ENCODE data around the gene SEC31A. TPM values are rescaled to one million over a fixed set of nuclear protein-coding genes. Genes with fewer than 3 reads are reported as not detected.
"Not testable (repeated sequence)": the region's sequence is repeated elsewhere in the genome, so short reads cannot be mapped to it uniquely, and the experiment has no call there.

The SEC31A gene
- polyA plus RNA-seq, 3 donors: 74.8 to 120 (median 107) TPM

DNA sequence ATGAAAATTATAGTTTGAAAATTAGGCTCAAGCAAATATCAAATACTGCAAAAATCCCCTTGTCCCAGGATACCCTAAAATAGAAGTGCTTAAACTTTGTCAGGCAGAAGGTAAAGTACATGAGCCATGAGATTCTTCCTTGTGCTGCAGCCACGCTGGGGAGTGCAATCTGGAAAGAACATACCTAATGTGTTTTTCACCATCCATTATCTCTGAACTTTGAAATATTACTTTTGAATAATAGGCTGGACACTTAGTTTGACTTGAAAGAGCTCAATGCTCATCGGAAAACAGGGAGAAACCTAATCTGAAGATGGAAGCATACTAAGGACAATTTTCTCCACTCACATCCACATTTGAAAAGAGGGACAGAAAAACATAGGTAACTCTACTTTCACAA is 28.4 kb upstream of the SEC31A start:
- Histone ChIP-seq H3K79me2 (ENCODE audit: insufficient read depth, low read length) (no peaks in the 10 kb centered on the region), H3K27ac (ENCODE audit: low read depth in 1 of 2, low read length in 2 of 2) (no peak overlapping the region), H3K4me1 (ENCODE audit: control insufficient read depth in 1 of 2, insufficient read depth in 2 of 2, low read length in 2 of 2) (no peaks in the 10 kb centered on the region), H3K27me3 (ENCODE audit: control insufficient read depth in 2 of 2, insufficient read depth in 2 of 2, low read length in 2 of 2) (no peaks in the 10 kb centered on the region), H4K20me1 (ENCODE audit: insufficient read depth, low read length) (no peaks in the 10 kb centered on the region), H3K9me3 (replicated peaks in 1 of 2; ENCODE audit: control insufficient read depth in 1 of 2, insufficient read depth in 1 of 2, low read length in 2 of 2) (no peaks in the 10 kb centered on the region), H3K36me3 (replicated peaks in 1 of 2; ENCODE audit: control insufficient read depth in 1 of 2, insufficient read depth in 2 of 2, low read length in 2 of 2) (peaks cover 5 to 26% of the 10 kb centered on the region in 2 donors), H2AFZ (ENCODE audit: insufficient read depth, low read depth, low read length, poor library complexity, severe bottlenecking) (no peak overlapping the region), H3K9ac (ENCODE audit: insufficient read depth, low read length, poor library complexity, severe bottlenecking) (no peak overlapping the region), H3K4me2 (replicated peaks; ENCODE audit: extremely low read depth, low read length, poor library complexity, severe bottlenecking) (no peak overlapping the region), H3K4me3 (replicated peaks in 1 of 3; ENCODE audit: low read depth in 2 of 3, low read length in 3 of 3) (no peak overlapping the region)
- TF ChIP-seq, protein P1, sequence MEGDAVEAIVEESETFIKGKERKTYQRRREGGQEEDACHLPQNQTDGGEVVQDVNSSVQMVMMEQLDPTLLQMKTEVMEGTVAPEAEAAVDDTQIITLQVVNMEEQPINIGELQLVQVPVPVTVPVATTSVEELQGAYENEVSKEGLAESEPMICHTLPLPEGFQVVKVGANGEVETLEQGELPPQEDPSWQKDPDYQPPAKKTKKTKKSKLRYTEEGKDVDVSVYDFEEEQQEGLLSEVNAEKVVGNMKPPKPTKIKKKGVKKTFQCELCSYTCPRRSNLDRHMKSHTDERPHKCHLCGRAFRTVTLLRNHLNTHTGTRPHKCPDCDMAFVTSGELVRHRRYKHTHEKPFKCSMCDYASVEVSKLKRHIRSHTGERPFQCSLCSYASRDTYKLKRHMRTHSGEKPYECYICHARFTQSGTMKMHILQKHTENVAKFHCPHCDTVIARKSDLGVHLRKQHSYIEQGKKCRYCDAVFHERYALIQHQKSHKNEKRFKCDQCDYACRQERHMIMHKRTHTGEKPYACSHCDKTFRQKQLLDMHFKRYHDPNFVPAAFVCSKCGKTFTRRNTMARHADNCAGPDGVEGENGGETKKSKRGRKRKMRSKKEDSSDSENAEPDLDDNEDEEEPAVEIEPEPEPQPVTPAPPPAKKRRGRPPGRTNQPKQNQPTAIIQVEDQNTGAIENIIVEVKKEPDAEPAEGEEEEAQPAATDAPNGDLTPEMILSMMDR (IDR thresholded peaks at IDR 0.05): no peak
- Mint-ChIP-seq H3K4me3 (no peak overlapping the region), H3K27ac (no peak overlapping the region), H3K36me3 (peaks cover 22 to 28% of the 10 kb centered on the region in 2 donors), H3K27me3 (ENCODE audit: low read depth in 3 of 3) (no peaks in the 10 kb centered on the region), H3K9me3 (peaks cover 0 to 2% (median 0%) of the 10 kb centered on the region in 7 donors), H3K4me1 (no peaks in the 10 kb centered on the region)
- WGBS (ENCODE audit: insufficient coverage): no CpG with 5 or more reads among the region's 2 CpGs
- DNase-seq: no peak
- intact Hi-C loops (cut with micrococcal nuclease): no loop called here

DNA sequence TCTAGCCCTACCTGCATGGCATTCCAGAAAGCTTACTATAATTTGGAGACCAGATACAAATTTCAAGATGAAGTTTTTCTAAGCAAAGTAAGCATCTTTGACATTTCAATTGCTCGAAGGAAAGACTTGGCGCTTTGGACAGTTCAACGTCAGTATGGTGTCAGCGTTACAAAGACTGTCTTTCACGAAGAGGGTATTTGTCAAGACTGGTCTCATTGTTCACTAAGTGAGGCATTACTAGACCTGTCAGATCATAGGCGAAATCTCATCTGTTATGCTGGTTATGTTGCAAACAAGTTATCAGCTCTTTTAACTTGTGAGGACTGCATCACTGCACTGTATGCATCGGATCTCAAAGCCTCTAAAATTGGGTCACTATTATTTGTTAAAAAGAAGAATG is 27.1 kb upstream of the SEC31A start:
- TF ChIP-seq, protein P1 (IDR thresholded peaks at IDR 0.05): no peak
- no peaks in the 10 kb centered on the region for H3K27me3 ChIP-seq (ENCODE audit: control insufficient read depth in 2 of 2, insufficient read depth in 2 of 2, low read length in 2 of 2)

DNA sequence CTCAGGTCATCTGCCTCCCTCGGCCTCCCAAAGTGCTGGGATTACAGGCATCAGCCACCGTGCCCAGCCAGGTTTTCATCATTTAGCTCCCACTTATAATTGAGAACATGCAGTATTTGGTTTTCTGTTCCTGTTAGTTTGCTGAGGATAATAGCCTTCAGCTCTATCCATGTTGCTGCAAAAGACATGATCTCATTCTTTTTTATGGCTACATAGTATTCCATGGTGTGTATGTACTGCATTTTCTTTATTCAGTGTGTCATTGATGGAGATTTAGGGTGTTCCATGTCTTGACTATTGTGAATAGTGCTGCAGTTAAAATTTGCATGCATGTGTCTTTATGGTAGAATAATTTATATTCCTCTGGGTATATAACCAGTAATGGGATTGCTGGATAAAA is 23.0 kb upstream of the SEC31A start:
- H3K27me3 Mint-ChIP-seq (ENCODE audit: low read depth in 3 of 3); H3K27me3 ChIP-seq (ENCODE audit: control insufficient read depth in 2 of 2, insufficient read depth in 2 of 2, low read length in 2 of 2); H3K4me1 Mint-ChIP-seq; H3K4me2 ChIP-seq (replicated peaks; ENCODE audit: extremely low read depth, low read length, poor library complexity, severe bottlenecking); H3K27ac ChIP-seq (ENCODE audit: low read depth in 1 of 2, low read length in 2 of 2); H3K9ac ChIP-seq (ENCODE audit: insufficient read depth, low read length, poor library complexity, severe bottlenecking); DNase-seq; H3K4me3 Mint-ChIP-seq; H3K79me2 ChIP-seq (ENCODE audit: insufficient read depth, low read length); H3K9me3 Mint-ChIP-seq; H3K9me3 ChIP-seq (replicated peaks in 1 of 2; ENCODE audit: control insufficient read depth in 1 of 2, insufficient read depth in 1 of 2, low read length in 2 of 2); H4K20me1 ChIP-seq (ENCODE audit: insufficient read depth, low read length); H3K4me3 ChIP-seq (replicated peaks in 1 of 3; ENCODE audit: low read depth in 2 of 3, low read length in 3 of 3); H3K27ac Mint-ChIP-seq; H3K4me1 ChIP-seq (ENCODE audit: control insufficient read depth in 1 of 2, insufficient read depth in 2 of 2, low read length in 2 of 2); H2AFZ ChIP-seq (ENCODE audit: insufficient read depth, low read depth, low read length, poor library complexity, severe bottlenecking); intact Hi-C loops (cut with micrococcal nuclease): not testable (repeated sequence)
- WGBS (ENCODE audit: insufficient coverage): no CpG with 5 or more reads among the region's 2 CpGs
- peaks cover 21 to 34% of the 10 kb centered on the region in 2 donors for H3K36me3 Mint-ChIP-seq
- H3K36me3 ChIP-seq (replicated peaks in 1 of 2; ENCODE audit: control insufficient read depth in 1 of 2, insufficient read depth in 2 of 2, low read length in 2 of 2): peaks cover 5 to 26% of the 10 kb centered on the region in 2 donors

More for the DNA sequence above, 27.1 kb upstream of the SEC31A start:
- Histone ChIP-seq H3K9ac (ENCODE audit: insufficient read depth, low read length, poor library complexity, severe bottlenecking) (no peak overlapping the region), H3K4me2 (replicated peaks; ENCODE audit: extremely low read depth, low read length, poor library complexity, severe bottlenecking) (no peak overlapping the region), H3K4me3 (replicated peaks in 1 of 3; ENCODE audit: low read depth in 2 of 3, low read length in 3 of 3) (no peak overlapping the region), H2AFZ (ENCODE audit: insufficient read depth, low read depth, low read length, poor library complexity, severe bottlenecking) (no peak overlapping the region), H3K9me3 (replicated peaks in 1 of 2; ENCODE audit: control insufficient read depth in 1 of 2, insufficient read depth in 1 of 2, low read length in 2 of 2) (no peaks in the 10 kb centered on the region), H3K36me3 (replicated peaks in 1 of 2; ENCODE audit: control insufficient read depth in 1 of 2, insufficient read depth in 2 of 2, low read length in 2 of 2) (peaks cover 5 to 18% of the 10 kb centered on the region in 2 donors), H4K20me1 (ENCODE audit: insufficient read depth, low read length) (no peaks in the 10 kb centered on the region), H3K27ac (ENCODE audit: low read depth in 1 of 2, low read length in 2 of 2) (no peak overlapping the region), H3K4me1 (ENCODE audit: control insufficient read depth in 1 of 2, insufficient read depth in 2 of 2, low read length in 2 of 2) (no peaks in the 10 kb centered on the region), H3K79me2 (ENCODE audit: insufficient read depth, low read length) (no peaks in the 10 kb centered on the region)
- Mint-ChIP-seq H3K4me3 (no peak overlapping the region), H3K4me1 (no peaks in the 10 kb centered on the region), H3K27me3 (ENCODE audit: low read depth in 3 of 3) (no peaks in the 10 kb centered on the region), H3K27ac (no peak overlapping the region), H3K9me3 (peaks cover 0 to 5% (median 0%) of the 10 kb centered on the region in 7 donors), H3K36me3 (peaks cover 21 to 22% of the 10 kb centered on the region in 2 donors)
- WGBS (ENCODE audit: insufficient coverage): 99% methylated on average over 7 of the region's 7 CpGs
- no peak for DNase-seq
- intact Hi-C loops (cut with micrococcal nuclease): no loop called here

Data from CD14-positive monocyte (primary cell).